CD14-positive monocyte (primary cell): Measurements from ENCODE around the gene TDRD7. TPM values are rescaled to one million over a fixed set of nuclear protein-coding genes. Genes with fewer than 3 reads are reported as not detected.

ENCODE experiments used
- DNase-seq, 3 donors: peaks; one replicate each; pipeline ENCODE4 v3.0.0-alpha.2; 2011 to 2022
- H2AFZ ChIP-seq: 2 replicates; pipeline ENCODE4 v1.6.0; 2012; ENCODE audit warnings: mild to moderate bottlenecking, low read depth, low read length, inconsistent platforms; ENCODE audit not compliant: insufficient read depth, poor library complexity, severe bottlenecking
- H3K27ac ChIP-seq, 2 donors: 1 replicate in 1 of 2; 2 replicates in 1 of 2; pipeline ENCODE4 v1.5.1; 2012 to 2013; ENCODE audit warnings: low read length in 2 of 2, control low read depth in 1 of 2, inconsistent platforms in 1 of 2, low read depth in 1 of 2, mild to moderate bottlenecking in 1 of 2
- H3K27me3 ChIP-seq, 2 donors: one replicate each; pipeline versions ENCODE4 v1.6.0 to v1.6.1; 2011 to 2013; ENCODE audit warnings: low read length in 2 of 2; ENCODE audit not compliant: control insufficient read depth in 2 of 2, insufficient read depth in 2 of 2
- H3K36me3 ChIP-seq, 2 donors: replicated peaks in 1 of 2; 1 replicate in 1 of 2; 2 replicates in 1 of 2; pipeline versions ENCODE4 v1.5.1 to v1.6.1; 2012 to 2013; ENCODE audit warnings: low read length in 2 of 2, control low read depth in 1 of 2, inconsistent platforms in 1 of 2, mild to moderate bottlenecking in 1 of 2; ENCODE audit not compliant: insufficient read depth in 2 of 2, control insufficient read depth in 1 of 2
- H3K4me1 ChIP-seq, 2 donors: 1 replicate in 1 of 2; 2 replicates in 1 of 2; pipeline versions ENCODE4 v1.5.1 to v1.6.1; 2012 to 2013; ENCODE audit warnings: low read length in 2 of 2, control low read depth in 1 of 2, inconsistent platforms in 1 of 2, mild to moderate bottlenecking in 1 of 2, moderate library complexity in 1 of 2; ENCODE audit not compliant: insufficient read depth in 2 of 2, control insufficient read depth in 1 of 2
- H3K4me2 ChIP-seq: replicated peaks from 2 replicates; pipeline ENCODE3; 2012; ENCODE audit warnings: low read length, moderate library complexity, mild to moderate bottlenecking; ENCODE audit not compliant: poor library complexity, severe bottlenecking; ENCODE audit errors: extremely low read depth
- H3K4me3 ChIP-seq, 3 experiments: fragments of 200-600 bp in 1 of 3; sonication (generic) in 1 of 3; replicated peaks in 1 of 3; 1 replicate in 2 of 3; 2 replicates in 1 of 3; pipeline ENCODE4 v1.5.1; 2011 to 2013; ENCODE audit warnings: low read length in 3 of 3, mild to moderate bottlenecking in 3 of 3, control low read depth in 2 of 3, low read depth in 2 of 3, inconsistent platforms in 1 of 3, moderate library complexity in 1 of 3
- H3K79me2 ChIP-seq: 2 replicates; pipeline ENCODE4 v1.6.0; 2012; ENCODE audit warnings: mild to moderate bottlenecking, control low read depth, inconsistent platforms, low read length, moderate library complexity; ENCODE audit not compliant: insufficient read depth
- H3K9ac ChIP-seq: 2 replicates; pipeline ENCODE4 v1.6.0; 2017; ENCODE audit warnings: low read length, mild to moderate bottlenecking; ENCODE audit not compliant: insufficient read depth, poor library complexity, severe bottlenecking
- H3K9me3 ChIP-seq, 2 donors: replicated peaks in 1 of 2; 1 replicate in 1 of 2; 2 replicates in 1 of 2; pipeline versions ENCODE4 v1.5.1 to v1.6.1; 2012 to 2013; ENCODE audit warnings: low read length in 2 of 2, control low read depth in 1 of 2; ENCODE audit not compliant: control insufficient read depth in 1 of 2, insufficient read depth in 1 of 2
- H4K20me1 ChIP-seq: 2 replicates; pipeline ENCODE4 v1.6.0; 2012; ENCODE audit warnings: mild to moderate bottlenecking, low read length, control low read depth, moderate library complexity; ENCODE audit not compliant: insufficient read depth
- H3K27ac Mint-ChIP-seq, 7 donors: one replicate each; pipeline ENCODE4 v1.8.0; 2020; ENCODE audit warnings: mild to moderate bottlenecking in 7 of 7, mixed read lengths in 7 of 7, moderate library complexity in 6 of 7, inconsistent platforms in 2 of 7
- H3K27me3 Mint-ChIP-seq, 3 donors: one replicate each; pipeline ENCODE4 v1.8.0; 2021 to 2022; ENCODE audit warnings: low read depth in 3 of 3, mild to moderate bottlenecking in 3 of 3, mixed read lengths in 3 of 3, moderate library complexity in 3 of 3, inconsistent platforms in 1 of 3
- H3K36me3 Mint-ChIP-seq, 2 donors: one replicate each; pipeline ENCODE4 v1.8.0; 2020; ENCODE audit warnings: mixed read lengths in 2 of 2, inconsistent platforms in 1 of 2, mild to moderate bottlenecking in 1 of 2
- H3K4me1 Mint-ChIP-seq: one replicate; pipeline ENCODE4 v1.8.0; 2020; ENCODE audit warnings: mild to moderate bottlenecking, mixed read lengths
- H3K4me3 Mint-ChIP-seq, 2 donors: one replicate each; pipeline ENCODE4 v1.8.0; 2020; ENCODE audit warnings: mild to moderate bottlenecking in 2 of 2, mixed read lengths in 2 of 2, moderate library complexity in 1 of 2
- H3K9me3 Mint-ChIP-seq, 7 donors: one replicate each; pipeline ENCODE4 v1.8.0; 2020 to 2022; ENCODE audit warnings: mixed read lengths in 7 of 7, mild to moderate bottlenecking in 6 of 7, moderate library complexity in 6 of 7, inconsistent platforms in 2 of 7
- WGBS: methylation state at CpG from one replicate; pipeline ENCODE4 v1.1.5; 2013; ENCODE audit warnings: missing lambda C conversion rate; ENCODE audit not compliant: insufficient coverage; 5-methylcytosine and 5-hydroxymethylcytosine counted together
- intact Hi-C, 2 donors: fragments of 100-400 bp; cut with micrococcal nuclease; formaldehyde crosslinking; loops; one replicate each; pipeline versions ENCODE4 v1.15.0 to v1.15.1; 2023
- polyA plus RNA-seq, 3 donors: library from polyadenylated mRNA; depleted of rRNA in 1 of 3; unstranded in 2 of 3; stranded (reverse) in 1 of 3; fragments of 300-500 nt in 2 of 3; fragments of >200 nt in 1 of 3; fragmentation: Illumina TruSeq in 2 of 3; gene quantifications; 1 replicate in 2 of 3; 2 replicates in 1 of 3; pipeline ENCODE4 v1.2.3, GENCODE V29; 2012 to 2021
- TF ChIP-seq, protein P1 (sequence below): fragments of 200-600 bp; IDR thresholded peaks from one replicate; pipeline ENCODE4 v1.8.0; 2022; ENCODE audit warnings: antibody characterized with exemption, mild to moderate bottlenecking

The TDRD7 gene
- polyA plus RNA-seq, 3 donors = 8.1 to 12.0 (median 11.1) TPM

DNA sequence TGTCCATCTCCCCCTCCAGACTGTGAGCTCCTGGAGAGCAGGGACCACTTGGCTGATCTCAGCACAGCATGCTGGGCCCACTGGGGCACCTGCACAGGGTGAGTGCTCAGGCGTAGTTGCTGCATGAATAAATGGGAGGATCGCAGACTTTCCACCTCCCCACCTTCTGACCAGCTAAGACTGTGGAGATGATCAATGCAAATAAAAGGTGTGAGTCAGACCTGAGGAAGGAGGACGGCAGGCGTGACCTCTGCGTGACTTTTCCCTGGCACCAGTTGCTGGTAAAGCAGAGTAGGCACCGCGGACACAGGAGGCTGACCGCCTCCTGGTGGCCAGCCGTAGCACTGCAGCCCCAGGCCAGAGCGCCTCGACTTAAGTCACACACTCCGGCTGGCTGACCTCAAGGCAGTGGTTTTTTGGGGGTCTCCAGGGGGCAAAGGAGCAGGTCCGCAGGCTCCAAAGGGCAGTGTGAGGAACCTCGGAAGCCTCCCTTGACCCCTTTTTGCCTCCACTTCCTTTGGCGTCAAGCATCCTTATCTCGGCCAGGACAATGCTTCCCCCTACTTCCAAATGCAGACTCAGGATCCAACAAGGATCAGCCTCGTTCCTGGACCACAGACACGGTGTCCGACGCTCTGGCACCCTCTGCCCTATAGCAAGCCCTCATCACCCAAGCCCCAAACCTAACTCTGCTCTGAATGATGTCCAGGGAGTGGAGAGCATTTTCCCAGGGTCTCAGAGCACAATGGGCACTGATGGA lies 12.7 kb upstream of the TDRD7 start:
- Mint-ChIP-seq H3K4me3 (no peak overlapping the region), H3K27me3 (peaks cover 0 to 6% (median 5%) of the 10 kb centered on the region in 3 donors), H3K36me3 (no peaks in the 10 kb centered on the region), H3K27ac (peak overlapping the region in 1 of 7 donors; percentile 57), H3K9me3 (peaks cover 4 to 13% (median 8%) of the 10 kb centered on the region in 7 donors), H3K4me1 (peaks cover 2% of the 10 kb centered on the region)
- Histone ChIP-seq H3K27ac (no peak overlapping the region), H3K27me3 (no peaks in the 10 kb centered on the region), H3K9me3 (peaks cover 0 to 8% of the 10 kb centered on the region in 2 donors), H3K4me3 (no peak overlapping the region), H3K9ac (no peak overlapping the region), H3K4me2 (no peak overlapping the region), H2AFZ (no peak overlapping the region), H4K20me1 (no peaks in the 10 kb centered on the region), H3K36me3 (no peaks in the 10 kb centered on the region), H3K4me1 (no peaks in the 10 kb centered on the region), H3K79me2 (no peaks in the 10 kb centered on the region)
- TF ChIP-seq, protein P1, sequence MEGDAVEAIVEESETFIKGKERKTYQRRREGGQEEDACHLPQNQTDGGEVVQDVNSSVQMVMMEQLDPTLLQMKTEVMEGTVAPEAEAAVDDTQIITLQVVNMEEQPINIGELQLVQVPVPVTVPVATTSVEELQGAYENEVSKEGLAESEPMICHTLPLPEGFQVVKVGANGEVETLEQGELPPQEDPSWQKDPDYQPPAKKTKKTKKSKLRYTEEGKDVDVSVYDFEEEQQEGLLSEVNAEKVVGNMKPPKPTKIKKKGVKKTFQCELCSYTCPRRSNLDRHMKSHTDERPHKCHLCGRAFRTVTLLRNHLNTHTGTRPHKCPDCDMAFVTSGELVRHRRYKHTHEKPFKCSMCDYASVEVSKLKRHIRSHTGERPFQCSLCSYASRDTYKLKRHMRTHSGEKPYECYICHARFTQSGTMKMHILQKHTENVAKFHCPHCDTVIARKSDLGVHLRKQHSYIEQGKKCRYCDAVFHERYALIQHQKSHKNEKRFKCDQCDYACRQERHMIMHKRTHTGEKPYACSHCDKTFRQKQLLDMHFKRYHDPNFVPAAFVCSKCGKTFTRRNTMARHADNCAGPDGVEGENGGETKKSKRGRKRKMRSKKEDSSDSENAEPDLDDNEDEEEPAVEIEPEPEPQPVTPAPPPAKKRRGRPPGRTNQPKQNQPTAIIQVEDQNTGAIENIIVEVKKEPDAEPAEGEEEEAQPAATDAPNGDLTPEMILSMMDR = peak; percentile 98
- intact Hi-C loops = loop anchor here (5.0 kb wide), 1 partner anchor 542 kb away; no protein-coding TSS in a partner anchor
- 19% methylated on average over 15 of the region's 20 CpGs for WGBS
- DNase-seq = peak; percentile 62 to 83 (median 73)

DNA sequence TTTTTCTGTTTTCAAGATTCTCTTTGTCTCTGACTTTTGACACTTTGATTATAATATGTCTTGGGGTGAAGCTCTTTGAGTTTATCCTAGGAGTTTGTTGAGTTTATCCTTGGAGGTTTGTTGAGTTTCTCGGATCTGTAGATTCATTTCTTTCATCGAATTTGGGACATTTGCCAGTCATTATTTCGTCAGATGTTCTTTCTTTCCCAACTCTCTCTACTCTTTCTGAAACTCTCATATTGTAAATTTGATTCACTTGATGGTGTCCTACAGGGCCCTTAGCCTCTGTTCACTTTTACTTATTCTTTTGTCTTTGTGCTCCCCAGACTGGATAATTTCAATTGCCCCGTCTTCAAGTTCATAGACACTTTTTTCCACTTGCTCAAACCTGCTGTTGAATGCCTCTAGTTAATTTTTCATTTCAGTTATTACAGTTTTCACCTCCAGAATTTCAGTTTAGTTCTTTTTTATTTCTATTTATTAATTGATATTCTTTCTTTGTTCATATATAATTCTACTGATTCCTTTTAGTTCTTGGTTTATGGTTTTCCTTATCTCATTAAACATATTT lies 8.1 kb upstream of the TDRD7 start:
- Histone ChIP-seq H3K9ac (no peak overlapping the region), H3K4me3 (no peak overlapping the region), H2AFZ (no peak overlapping the region), H3K27ac (no peak overlapping the region), H3K79me2 (no peaks in the 10 kb centered on the region), H3K4me2 (no peak overlapping the region), H4K20me1 (no peaks in the 10 kb centered on the region), H3K9me3 (peaks cover 3 to 8% of the 10 kb centered on the region in 2 donors), H3K36me3 (no peaks in the 10 kb centered on the region), H3K4me1 (no peaks in the 10 kb centered on the region), H3K27me3 (no peaks in the 10 kb centered on the region)
- H3K4me1 Mint-ChIP-seq = peaks cover 9% of the 10 kb centered on the region
- DNase-seq = no peak
- TF ChIP-seq, protein P1 = no peak
- H3K27ac Mint-ChIP-seq = no peak overlapping the region
- WGBS = 100% methylated on average over 1 of the region's 4 CpGs
- no peaks in the 10 kb centered on the region for H3K36me3 Mint-ChIP-seq
- intact Hi-C loops = loop anchor here in 1 of 2 donors (10.0 kb wide), 1 partner anchor 191 kb away; no protein-coding TSS in a partner anchor
- H3K9me3 Mint-ChIP-seq = peaks cover 4 to 14% (median 12%) of the 10 kb centered on the region in 7 donors
- H3K4me3 Mint-ChIP-seq = no peak overlapping the region
- H3K27me3 Mint-ChIP-seq = peaks cover 0 to 8% (median 5%) of the 10 kb centered on the region in 3 donors
